Esophagus muscularis mucosa (tissue), 4 donors: Measurements from ENCODE around the gene ZAR1L.

Experiments
- CTCF ChIP-seq, 3 experiments: fragments of 200-600 bp in 2 of 3; fragments of 450-650 bp in 1 of 3; sonication (generic) in 2 of 3; IDR thresholded peaks; one replicate each; pipeline ENCODE4 v1.5.1; 2017 to 2019; ENCODE audit warnings: antibody characterized with exemption in 3 of 3, mild to moderate bottlenecking in 2 of 3, moderate library complexity in 1 of 3
- EP300 ChIP-seq: sonication (generic); formaldehyde crosslinking; IDR thresholded peaks from one replicate; pipeline ENCODE4 v1.6.1; 2017; ENCODE audit warnings: antibody characterized with exemption
- POLR2A ChIP-seq: fragments of 450-650 bp; IDR thresholded peaks from one replicate; pipeline ENCODE4 v1.6.1; 2017; ENCODE audit warnings: antibody characterized with exemption, moderate library complexity, mild to moderate bottlenecking, low read depth
- POLR2AphosphoS5 ChIP-seq, 2 donors: sonication (generic); formaldehyde crosslinking; IDR thresholded peaks; one replicate each; pipeline ENCODE4 v1.6.1; 2017; ENCODE audit warnings: antibody characterized with exemption in 2 of 2

- no peak for TF ChIP-seq CTCF (IDR thresholded peaks at IDR 0.05)
- TF ChIP-seq POLR2AphosphoS5 (IDR thresholded peaks at IDR 0.05), result no peak
- no peak for TF ChIP-seq POLR2A
- no peak for TF ChIP-seq EP300
Observed at GRCh38 chr13:32254416-32254815, 60.7 kb downstream of the ZAR1L start.
